Body of pancreas (tissue), 4 donors: ENCODE results near the gene SLC37A1. TPM values are rescaled to one million over a fixed set of nuclear protein-coding genes. Genes with fewer than 3 reads are reported as not detected.

ENCODE experiments used
- ATAC-seq: fragments of 150-250 bp; one replicate; pipeline ENCODE4 v1.9.1; 2016
- DNase-seq, 4 donors: peaks; one replicate each; pipeline ENCODE4 v3.0.0-alpha.2; 2019
- H3K27ac ChIP-seq, 4 donors: fragments of 200-600 bp; sonication (generic); 1 replicate in 3 of 4; 2 replicates in 1 of 4; pipeline versions ENCODE4 v1.5.1 to v1.6.1; 2016 to 2019; ENCODE audit warnings: mild to moderate bottlenecking in 1 of 4, mixed read lengths in 1 of 4, moderate library complexity in 1 of 4
- H3K27me3 ChIP-seq, 2 donors: fragments of 200-600 bp; sonication (generic); one replicate each; pipeline ENCODE4 v1.6.0; 2016; ENCODE audit warnings: mild to moderate bottlenecking in 1 of 2
- H3K36me3 ChIP-seq, 2 donors: fragments of 200-600 bp; sonication (generic); replicated peaks in 1 of 2; 2 replicates each; pipeline ENCODE4 v1.5.1; 2016; ENCODE audit warnings: low read depth in 2 of 2; ENCODE audit not compliant: insufficient read depth in 1 of 2
- H3K4me1 ChIP-seq: fragments of 200-600 bp; sonication (generic); one replicate; pipeline ENCODE4 v1.6.0; 2016
- H3K4me3 ChIP-seq, 2 donors: fragments of 200-600 bp; sonication (generic); 1 replicate in 1 of 2; 2 replicates in 1 of 2; pipeline ENCODE4 v1.5.1; 2016 to 2019
- H3K9me3 ChIP-seq, 3 donors: fragments of 200-600 bp; sonication (generic); 1 replicate in 2 of 3; 2 replicates in 1 of 3; pipeline ENCODE4 v1.5.1; 2016
- CTCF ChIP-seq, 7 experiments: fragments of 450-650 bp in 4 of 7; fragments of 200-600 bp in 3 of 7; sonication (generic) in 3 of 7; IDR thresholded peaks; one replicate each; pipeline ENCODE4 v1.5.1; 2016 to 2019; ENCODE audit warnings: antibody characterized with exemption in 7 of 7
- POLR2A ChIP-seq, 3 donors: fragments of 450-650 bp; IDR thresholded peaks; one replicate each; pipeline ENCODE4 v1.6.1; 2016; ENCODE audit warnings: antibody characterized with exemption in 3 of 3, mild to moderate bottlenecking in 2 of 3
- WGBS, 2 donors: methylation state at CpG; one replicate each; pipeline ENCODE4 v1.1.5; 2017; 5-methylcytosine and 5-hydroxymethylcytosine counted together
- intact Hi-C: fragments of 100-400 bp; cut with DNase I; formaldehyde crosslinking; loops from one replicate; pipeline ENCODE4 v1.15.1; 2023
- total RNA-seq, 2 donors: library from RNA; depleted of rRNA; stranded (reverse); fragments of >200 nt; gene quantifications; one replicate each; pipeline ENCODE4 v1.1.0, GENCODE V29; 2016

Gene SLC37A1
- total RNA-seq, 2 donors from 2014 or later, result 6.3 to 16.3 TPM

- Histone ChIP-seq H3K4me3 (no peak overlapping the region), H3K4me1 (peaks cover 3% of the 10 kb centered on the region), H3K36me3 (no peaks in the 10 kb centered on the region), H3K27me3 (no peaks in the 10 kb centered on the region), H3K9me3 (no peaks in the 10 kb centered on the region), H3K27ac (no peak overlapping the region)
- WGBS, 2 donors, result 75 to 90% methylated on average over 5 to 13 of the region's 13 CpGs
- TF ChIP-seq CTCF (IDR thresholded peaks at IDR 0.05), result no peak
- TF ChIP-seq POLR2A (IDR thresholded peaks at IDR 0.05), result no peak
- intact Hi-C loops, result no loop called here
- ATAC-seq (no peak), DNase-seq (no peak)
Observed at GRCh38 chr21:42533306-42533962, 19.8 kb downstream of the SLC37A1 start.

- peaks cover 3% of the 10 kb centered on the region for H3K4me1 ChIP-seq
Observed at GRCh38 chr21:42533963-42534355, 20.3 kb downstream of the SLC37A1 start.

GRCh38 chr21:42534421-42535378 lies 21.0 kb downstream of the SLC37A1 start:
- intact Hi-C loops, result no loop called here
- Histone ChIP-seq H3K27me3 (no peaks in the 10 kb centered on the region), H3K27ac (peak overlapping the region in 1 of 4 donors; percentile 24), H3K4me3 (no peak overlapping the region), H3K4me1 (peaks cover 3% of the 10 kb centered on the region), H3K36me3 (no peaks in the 10 kb centered on the region), H3K9me3 (no peaks in the 10 kb centered on the region)
- TF ChIP-seq POLR2A (IDR thresholded peaks at IDR 0.05) (peak in 2 of 3 donors; percentile 9 to 46), CTCF (IDR thresholded peaks at IDR 0.05) (no peak)
- ATAC-seq, result no peak
- whole genome bisulfite sequencing, 2 donors, result 80 to 89% methylated on average over 15 to 28 of the region's 28 CpGs
- peak in 1 of 4 donors; percentile 60 for DNase-seq

More at GRCh38 chr21:42533963-42534355, 20.3 kb downstream of the SLC37A1 start:
- 83% methylated on average over 3 to 4 of the region's 4 CpGs for WGBS, 2 donors
- intact Hi-C loops, result no loop called here
- TF ChIP-seq POLR2A (IDR thresholded peaks at IDR 0.05) (no peak), CTCF (IDR thresholded peaks at IDR 0.05) (no peak)
- Histone ChIP-seq H3K4me3 (no peak overlapping the region), H3K36me3 (no peaks in the 10 kb centered on the region), H3K27ac (no peak overlapping the region), H3K9me3 (no peaks in the 10 kb centered on the region), H3K27me3 (no peaks in the 10 kb centered on the region)
- DNase-seq, result no peak
- no peak for ATAC-seq

- H3K4me3 ChIP-seq, result no peak overlapping the region
- no peak for TF ChIP-seq POLR2A (IDR thresholded peaks at IDR 0.05)
- intact Hi-C loops, result no loop called here
- DNase-seq (no peak), ATAC-seq (no peak)
- H3K9me3 ChIP-seq, result no peaks in the 10 kb centered on the region
- H3K27me3 ChIP-seq, result no peaks in the 10 kb centered on the region
- no peaks in the 10 kb centered on the region for H3K36me3 ChIP-seq
- no peak overlapping the region for H3K27ac ChIP-seq
- peaks cover 3% of the 10 kb centered on the region for H3K4me1 ChIP-seq
- WGBS, 2 donors, result 47 to 80% methylated on average over 3 to 17 of the region's 17 CpGs
Observed at GRCh38 chr21:42535602-42536171, 22.0 kb downstream of the SLC37A1 start.

- Histone ChIP-seq H3K4me1 (peaks cover 3% of the 10 kb centered on the region), H3K9me3 (no peaks in the 10 kb centered on the region), H3K27ac (no peak overlapping the region), H3K36me3 (no peaks in the 10 kb centered on the region), H3K27me3 (no peaks in the 10 kb centered on the region), H3K4me3 (no peak overlapping the region)
- intact Hi-C loops, result no loop called here
- ATAC-seq (no peak), DNase-seq (no peak)
- WGBS, 2 donors, result 81 to 89% methylated on average over 8 of the region's 8 CpGs
- TF ChIP-seq POLR2A (IDR thresholded peaks at IDR 0.05), result no peak
Observed at GRCh38 chr21:42536601-42537000, 22.9 kb downstream of the SLC37A1 start.
